Fibroblast of the conjunctiva (primary cell): ENCODE measurements around the gene RAD51D.
"Not testable (repeated sequence)": the region's sequence is repeated elsewhere in the genome, so short reads cannot be mapped to it uniquely, and the experiment has no call there.

Source experiments
- DNase-seq: peaks from one replicate; pipeline ENCODE4 v3.0.0-alpha.2; 2010; ENCODE audit warnings: low read depth

RAD51D gene

DNA sequence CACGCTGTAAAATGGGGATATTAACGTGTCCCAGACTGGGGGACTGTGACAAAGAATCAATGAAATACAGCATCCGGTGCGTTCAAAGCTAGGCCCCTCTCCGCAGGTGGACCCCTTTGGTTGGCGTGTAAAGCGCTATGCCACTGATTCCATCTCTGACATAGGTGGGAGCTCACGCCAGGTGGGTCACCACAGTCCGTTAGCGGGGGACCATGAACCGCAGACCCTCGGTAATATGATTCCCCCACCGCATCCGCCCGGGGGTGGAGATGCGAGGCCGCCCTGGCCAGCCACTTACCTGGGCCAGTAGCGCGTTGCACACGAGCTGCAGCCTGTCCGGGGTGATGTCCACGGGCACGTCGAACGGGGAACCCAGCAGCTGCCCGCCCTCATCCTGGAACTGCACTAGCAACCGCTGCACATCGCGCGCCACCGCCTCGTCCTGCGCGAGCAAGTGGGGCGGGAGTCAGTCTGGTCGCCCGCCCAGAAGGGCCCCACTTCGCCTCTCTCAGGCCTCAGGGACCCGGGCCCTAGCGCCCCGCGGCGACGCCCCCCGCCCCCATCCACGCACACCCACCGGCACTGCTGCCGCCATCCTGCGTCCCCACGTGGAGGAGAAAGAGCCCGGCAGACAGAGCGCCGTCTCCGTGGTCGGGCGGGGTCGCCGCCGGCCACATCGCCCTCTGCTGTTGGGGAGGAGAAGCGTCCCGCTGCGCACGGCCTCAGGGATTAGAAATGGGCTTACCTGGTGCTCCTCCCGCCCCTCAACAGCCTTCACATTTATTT is 22.2 kb upstream of the RAD51D start, which contains the start of gene NLE1:
Gene NLE1 (minus strand): TSS at position 623 of the 786 bp plus-strand sequence. CDS start 28 bp downstream, at position 595.
- peak; percentile 49 for DNase-seq

DNA sequence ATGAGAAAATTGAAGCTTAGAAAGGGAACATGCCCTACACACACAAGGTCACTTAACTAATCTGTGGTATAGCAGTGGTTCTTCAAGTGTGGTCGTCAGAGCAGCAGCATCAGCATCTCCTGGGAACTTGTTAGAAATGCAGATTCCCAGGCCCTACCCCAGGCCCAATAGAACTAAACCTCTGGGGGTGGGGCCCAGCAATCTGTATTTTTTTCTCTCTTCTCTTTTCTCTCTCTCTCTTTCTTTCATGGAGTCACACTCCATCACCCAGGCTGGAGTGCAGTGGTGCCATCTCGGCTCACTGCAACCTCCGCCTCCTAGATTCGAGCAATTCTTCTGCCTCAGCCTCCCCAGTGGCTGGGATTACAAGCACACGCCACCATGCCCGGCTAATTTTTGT is 18.6 kb upstream of the RAD51D start:
- DNase-seq = no peak

DNA sequence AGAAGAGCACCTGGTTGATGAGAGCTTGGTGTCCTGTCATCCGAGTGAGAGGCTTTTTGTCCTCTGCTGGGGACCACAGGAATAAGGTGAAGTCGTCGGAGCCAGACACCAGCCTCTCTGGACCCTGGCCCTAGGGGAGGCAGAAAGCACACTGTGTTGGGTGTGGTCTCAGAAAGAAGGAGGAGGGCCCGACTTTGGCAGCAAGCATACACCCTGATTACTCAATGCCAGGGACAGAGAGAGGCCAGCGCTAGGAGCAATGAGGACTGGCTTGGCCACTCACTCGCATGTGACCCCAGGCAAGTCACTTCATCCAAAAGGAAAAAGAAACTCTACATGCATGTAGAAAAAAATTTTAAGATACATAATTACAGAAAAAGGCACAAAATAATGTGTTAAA is 15.7 kb upstream of the RAD51D start:
- DNase-seq = no peak

DNA sequence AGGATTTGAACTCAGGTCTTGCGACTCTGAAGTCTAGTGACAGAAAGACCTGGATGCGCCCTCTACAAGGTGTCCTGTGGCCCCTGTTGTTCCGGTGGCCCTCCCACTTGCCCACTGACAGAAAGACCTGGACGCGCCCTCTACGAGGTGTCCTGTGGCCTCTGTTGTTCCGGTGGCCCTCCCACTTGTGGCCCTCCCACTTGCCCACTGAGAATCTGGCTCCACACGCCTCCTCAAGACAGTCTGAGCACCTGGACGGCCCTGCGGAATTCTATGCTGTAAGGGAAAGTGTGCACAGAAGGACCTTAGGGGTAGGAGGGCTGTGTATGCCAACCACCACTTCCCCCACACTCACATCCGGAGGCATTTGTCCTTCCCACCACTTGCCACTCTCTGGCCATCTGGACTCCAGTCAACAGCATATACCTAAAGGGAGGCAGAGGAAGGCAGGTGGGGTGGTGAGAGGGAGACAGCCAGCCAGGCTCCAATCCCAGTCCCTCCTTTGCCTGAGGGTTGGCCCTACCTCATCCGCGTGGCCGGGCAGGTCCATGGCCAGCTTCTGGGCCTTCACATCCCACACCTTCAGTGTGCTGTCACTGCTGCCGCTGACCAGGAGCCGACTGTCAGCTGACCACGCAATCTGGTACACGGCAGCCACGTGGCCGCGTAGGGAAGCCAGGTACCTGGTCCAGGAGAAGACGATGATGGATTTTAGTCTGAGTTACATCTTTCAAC is 13.3 kb upstream of the RAD51D start:
- no peak for DNase-seq

DNA sequence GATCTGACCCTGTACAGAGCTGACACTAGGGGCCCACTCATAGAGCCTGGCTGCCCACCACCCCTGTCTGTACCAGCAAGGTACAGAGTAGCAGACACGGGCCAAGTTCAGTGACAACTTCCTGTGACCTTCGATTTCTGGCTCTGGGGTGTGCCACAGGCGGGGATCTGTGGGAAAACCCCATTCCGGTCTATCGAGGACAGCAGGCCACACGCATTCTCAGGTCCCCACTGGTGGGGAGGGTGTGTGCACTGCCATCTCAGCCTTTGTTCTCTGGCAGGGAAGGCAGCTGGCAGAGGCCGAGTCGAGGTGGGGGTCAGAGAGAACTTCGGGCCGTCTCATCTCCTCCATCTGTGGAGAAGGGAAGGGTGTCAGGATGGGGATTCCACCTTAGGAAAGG is 12.4 kb upstream of the RAD51D start:
- DNase-seq = no peak

DNA sequence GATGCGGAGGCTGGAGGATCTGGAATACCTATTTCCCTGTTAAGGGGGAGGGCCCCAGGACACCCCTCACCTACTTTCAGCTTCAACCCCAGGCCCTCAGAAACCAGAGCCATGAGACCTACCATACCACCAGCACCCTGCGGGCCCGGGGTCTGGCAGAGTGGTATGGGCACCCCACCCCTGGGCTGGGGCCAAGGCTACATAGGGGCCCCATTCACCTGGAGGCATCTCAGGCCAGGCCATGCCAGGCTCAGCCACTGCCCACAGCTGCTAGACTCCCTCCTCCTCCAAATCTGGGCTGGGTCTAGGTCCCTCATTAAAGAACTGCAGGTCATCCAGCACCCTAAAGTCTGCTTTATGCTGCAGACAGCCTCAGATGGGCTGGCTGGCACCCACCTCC is 10.7 kb upstream of the RAD51D start:
- DNase-seq = no peak

DNA sequence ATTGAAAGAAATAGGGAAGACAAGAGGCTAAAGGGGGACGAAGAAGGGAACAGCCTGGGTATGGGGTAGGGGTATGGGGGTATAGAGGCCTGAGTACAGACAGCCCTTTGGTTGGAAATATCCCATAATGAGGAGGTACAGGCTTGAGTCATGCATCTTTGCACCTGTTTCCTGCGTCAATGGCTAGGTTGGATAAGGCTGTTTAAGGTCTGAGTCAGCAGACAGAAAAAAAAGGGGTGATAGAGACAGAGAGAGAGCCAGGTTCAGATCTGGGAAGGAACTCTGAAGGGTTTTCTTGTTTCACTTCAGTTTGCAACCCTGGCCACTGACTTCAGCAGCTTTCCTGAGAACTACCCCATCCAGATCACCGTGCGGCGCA is 10.3 kb upstream of the RAD51D start:
- no peak for DNase-seq

DNA sequence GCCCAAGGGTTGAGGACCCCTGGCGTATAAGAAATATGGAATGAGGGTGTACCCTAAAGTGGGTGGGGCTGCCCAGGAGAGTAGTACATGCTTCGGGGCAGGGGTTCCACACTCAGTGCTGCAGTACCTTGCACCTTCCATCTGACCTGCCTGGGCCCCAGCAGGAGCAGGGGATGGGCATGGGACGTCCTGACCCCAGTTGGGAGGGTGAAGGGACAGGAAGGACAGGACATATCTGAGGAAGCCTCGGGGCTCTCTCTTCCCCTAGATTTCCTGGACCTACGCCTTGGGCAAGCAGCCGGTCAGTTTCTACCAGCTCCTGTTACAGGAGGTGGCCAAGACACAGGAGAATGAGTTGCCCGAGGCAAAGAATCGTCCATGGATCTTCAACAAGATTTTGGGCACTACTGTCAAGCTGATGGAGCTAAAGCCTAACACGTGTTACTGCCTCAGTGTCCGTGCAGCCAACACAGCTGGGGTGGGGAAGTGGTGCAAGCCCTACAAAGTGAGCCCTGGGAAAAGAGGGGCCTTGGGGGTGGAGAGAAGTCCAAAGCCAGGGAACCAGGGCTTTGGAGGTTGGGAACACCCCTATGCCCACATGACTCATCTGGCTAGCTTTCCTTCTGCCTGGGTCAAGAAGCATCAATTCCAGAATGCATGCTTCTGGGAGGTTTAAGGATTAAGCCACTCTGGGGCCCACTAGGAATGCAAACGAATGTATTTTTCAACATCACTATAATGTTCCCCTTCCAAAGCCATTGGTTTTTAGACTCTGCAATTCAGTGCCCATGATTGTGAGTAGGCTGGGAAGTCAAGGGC is 9.7 kb upstream of the RAD51D start:
- no peak for DNase-seq

DNA sequence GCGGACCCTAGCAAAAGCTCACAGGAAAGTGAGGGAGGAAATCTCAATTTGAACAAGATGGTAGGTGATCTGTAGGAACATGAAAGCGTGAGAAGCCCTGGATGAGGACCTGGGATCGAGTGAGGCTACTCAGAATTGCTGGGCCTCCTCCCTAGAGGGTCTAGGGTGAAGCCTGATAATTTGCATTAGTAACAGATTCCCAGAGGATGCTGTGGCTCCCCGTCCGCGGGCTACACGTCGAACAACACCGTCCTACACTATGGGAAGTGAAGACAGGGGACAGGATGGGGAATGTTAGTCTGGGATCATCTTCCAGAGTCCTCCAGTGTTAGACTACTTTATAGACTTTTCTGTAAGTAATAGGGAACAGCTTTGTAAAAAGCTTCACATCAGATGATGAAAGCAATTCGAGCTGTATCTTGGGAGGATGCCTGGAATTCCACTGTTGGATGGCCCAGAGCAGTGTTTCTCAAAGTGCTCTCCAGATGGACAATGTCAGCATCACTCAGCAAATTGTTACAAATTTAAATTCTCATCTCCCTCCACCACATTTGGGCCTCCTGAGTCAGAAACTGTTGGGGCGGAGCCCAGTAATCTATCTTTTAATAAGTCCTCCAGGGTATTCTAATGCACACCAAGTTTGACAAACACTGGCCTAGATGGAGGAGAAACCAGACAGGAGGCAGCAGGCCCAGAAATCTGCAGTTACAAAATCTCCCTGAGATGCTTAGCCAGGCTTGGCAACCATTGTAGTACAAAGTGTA is 8.3 kb upstream of the RAD51D start:
- peak; percentile 69 for DNase-seq

DNA sequence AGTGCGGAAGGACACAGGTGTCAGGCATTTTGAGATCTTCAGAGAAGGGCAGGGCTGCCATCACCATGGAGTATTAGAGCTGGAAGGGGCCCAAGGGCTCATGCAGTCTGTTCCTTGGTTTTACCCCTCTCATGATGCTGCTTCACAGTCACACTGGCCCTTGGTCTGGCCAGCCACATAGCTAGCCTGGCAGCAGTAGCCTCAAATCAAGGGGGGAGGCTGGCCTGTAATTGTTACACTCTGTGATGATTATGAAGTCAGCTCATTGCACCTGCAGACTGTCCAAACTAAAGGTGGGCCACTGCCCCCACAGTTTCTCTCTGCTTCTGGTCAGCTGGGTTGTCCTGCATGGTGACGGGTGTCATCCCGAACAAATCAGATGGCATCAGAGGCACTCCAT is 1.7 kb upstream of the RAD51D start, which contains the start of gene FNDC8:
Gene FNDC8 (plus strand): TSS at position 301 of the 400 bp plus-strand sequence. CDS start 79 bp downstream, at position 380.
- no peak for DNase-seq

DNA sequence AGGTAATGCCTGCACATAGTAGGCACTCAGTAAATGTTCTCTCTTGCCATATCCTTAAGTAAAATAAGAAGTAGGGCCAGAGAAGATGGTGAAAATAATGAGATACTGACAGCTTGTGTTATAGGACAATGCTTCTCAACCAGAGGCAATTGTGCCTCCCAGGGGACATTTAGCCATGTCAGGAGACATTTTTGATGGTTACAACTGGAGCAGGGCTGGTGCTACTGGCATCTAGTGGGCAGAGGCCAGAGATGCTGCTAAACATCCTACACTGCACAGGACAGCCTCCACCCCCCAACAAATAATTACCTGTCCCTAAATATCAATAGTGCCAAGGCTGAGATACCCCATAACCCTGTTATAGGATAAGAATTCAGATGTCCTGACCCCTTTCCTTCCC is 1.7 kb downstream of the RAD51D start:
- no peak for DNase-seq

DNA sequence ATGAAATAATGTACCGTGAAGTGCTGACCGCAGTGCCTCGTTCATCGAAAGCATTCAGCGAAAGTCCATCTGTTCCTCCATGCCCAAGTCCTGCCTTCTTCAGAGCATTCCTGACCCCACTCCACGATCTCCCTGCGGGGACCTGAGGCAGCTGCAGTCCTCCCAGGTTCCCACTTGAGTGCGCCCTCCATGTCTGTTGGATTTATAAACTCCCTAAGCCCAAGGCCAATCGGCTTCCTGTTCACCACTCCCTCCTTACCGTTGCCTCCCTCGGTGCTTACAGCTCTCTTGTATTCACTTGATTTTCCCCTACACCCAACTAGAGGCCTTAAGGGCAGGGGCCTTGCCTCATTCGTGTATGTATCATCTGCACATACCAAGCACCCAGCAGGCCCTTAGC is 2.8 kb downstream of the RAD51D start:
- no peak for DNase-seq

DNA sequence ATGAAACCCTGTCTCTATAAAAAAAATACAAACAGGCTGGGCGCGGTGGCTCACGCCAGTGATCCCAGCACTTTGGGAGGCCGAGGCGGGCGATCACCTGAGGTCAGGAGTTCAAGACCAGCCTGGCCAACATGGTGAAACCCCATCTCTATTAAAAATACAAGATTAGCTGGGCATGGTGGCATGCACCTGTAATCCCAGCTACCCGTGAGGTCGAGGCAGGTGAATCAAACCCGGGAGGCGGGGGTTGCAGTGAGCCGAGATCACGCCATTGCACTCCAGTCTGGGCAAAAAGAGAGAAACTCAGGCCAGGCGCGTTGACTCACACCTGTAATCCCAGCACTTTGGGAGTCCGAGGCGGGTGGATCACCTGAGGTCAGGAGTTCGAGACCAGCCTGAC is 8.9 kb downstream of the RAD51D start:
- DNase-seq = not testable (repeated sequence)

DNA sequence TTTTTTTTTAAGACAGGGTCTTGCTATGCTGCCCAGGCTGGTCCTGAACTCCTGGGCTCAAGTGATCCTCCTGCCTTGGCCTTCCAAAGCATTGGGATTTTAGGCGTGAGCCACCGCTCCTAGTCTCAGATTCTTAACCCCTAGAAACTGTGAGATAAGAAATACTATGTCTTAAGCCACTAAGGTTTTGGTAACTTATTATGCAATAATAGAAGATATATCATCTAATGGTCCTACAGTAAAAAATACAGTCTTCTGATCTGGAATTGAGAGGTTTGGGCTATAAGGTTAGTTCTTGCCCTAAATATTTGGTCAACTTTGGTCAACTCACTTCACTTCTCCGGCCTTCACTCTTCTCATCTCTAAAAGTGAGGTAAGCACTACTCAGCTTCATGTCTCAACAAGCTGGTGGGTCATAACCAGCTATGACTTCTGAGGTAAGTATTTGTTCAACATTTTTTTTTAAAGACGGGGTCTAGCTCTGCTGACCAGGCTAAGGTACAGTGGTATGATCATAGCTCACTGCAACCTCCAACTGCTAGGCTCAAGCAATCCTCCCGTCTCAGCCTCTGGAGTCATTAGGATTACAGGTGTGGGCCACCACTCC is 14.7 kb downstream of the RAD51D start:
- DNase-seq = no peak

DNA sequence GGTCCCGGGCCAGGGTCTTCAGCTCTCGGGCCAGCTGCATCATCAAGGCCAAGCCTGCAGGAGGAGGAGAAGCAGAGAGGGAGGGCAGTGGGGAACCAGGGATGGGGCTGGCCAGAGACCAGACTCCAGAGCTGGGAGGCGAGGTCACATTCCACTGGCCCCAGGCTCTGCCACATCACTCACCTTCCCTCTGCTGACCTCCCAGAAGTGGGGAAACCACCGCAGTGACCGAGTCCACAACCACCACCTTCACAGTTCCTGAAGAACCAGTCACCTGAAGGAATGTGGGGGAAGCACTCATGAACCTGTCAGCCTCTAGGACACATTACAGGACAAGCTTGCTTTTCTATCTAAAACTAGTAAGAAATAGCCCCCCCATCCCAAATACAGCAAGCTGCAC is 16.4 kb downstream of the RAD51D start:
- no peak for DNase-seq

DNA sequence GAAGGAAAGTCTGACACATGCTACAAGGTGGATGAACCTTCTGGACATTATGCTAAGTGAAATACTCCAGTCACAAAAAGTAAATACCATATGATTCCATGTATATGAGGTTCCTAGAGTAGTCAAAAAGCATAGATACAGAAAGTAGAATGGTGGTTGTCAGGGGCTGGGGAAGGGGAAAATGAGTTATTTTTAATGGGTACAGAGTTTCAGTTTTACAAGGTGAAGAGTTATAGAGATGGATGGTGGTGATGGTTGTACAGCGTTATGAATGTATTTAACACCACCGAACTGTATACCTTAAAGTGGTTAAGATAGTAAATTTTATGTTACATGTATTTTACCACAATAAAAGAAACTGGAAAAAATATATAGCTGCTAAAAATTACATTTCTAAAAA is 17.9 kb downstream of the RAD51D start:
- no peak for DNase-seq

DNA sequence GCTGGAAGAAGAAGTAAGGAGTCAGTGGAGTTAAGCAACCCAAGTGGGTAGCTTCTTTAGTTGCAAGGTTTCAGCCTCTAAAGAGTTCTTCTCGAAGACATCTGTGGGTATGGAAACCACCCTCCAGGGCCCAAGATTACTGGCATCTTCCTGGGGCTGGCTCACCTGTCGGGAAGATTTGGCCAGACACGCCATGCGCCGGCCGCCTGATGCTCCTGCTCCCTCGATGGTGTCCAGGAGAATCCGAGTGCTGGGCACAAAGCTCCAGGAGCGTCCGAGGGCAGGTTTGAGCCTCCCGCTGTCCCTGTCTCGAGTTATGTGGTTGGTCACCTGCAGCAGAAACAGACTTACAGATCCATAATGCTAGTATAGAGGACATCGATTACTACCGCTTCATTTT is 18.6 kb downstream of the RAD51D start:
- no peak for DNase-seq

DNA sequence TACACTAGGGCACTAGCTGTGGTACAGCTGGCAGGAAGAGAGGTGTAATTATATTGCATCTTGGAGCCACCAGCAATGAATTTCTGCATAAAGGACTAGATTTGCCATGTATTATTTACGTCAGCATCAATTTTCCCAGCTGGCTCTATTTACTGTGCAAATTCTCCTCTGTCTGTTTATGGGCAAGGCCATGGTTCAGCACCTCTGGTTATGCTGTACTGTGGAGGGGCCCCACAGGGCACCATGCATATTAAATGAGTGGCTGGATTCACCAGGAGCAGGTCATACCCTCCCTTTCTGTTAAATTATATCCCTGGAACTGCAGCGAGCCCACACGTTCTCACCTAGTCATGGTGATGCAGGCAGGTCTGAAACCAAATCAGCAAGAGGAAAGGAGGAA is 19.8 kb downstream of the RAD51D start:
- DNase-seq = no peak

DNA sequence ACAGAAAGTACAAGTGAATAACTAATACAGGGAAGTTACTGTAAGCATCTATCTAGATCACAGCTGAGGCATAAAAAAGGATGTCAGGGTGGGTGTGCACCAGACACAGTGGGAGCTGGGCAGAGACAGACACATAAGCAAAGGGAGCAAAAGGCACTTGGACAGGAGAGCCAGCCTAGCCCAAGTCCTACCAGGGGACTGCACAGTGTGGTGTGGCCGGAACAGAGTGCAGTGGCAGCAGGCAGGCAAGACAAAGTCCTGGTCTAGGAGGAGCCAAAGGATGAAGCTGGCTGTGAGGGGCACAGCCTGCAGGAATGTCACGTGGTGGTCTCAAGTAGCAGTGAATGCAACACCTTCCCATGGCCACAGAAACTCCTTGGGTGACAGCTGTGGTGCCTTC is 21.9 kb downstream of the RAD51D start:
- no peak for DNase-seq

DNA sequence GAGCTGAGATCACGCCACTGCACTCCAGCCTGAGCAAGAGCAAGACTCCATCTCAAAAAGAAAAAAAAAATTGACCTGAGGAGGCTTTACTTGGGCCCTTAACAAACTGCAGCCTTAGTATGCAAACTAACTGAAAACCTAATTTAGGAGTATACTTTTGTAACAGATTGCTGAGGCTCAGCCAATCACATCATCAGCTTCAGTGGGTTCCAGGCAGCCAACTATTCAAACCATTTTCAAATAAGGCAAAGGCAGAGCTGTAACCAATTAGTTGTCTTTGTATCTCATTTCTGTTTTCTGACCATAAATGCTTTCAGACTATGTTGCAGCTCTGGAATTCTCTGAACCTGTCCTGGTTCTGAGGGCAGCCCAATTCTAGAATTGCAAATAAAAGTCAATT is 23.9 kb downstream of the RAD51D start:
- no peak for DNase-seq

DNA sequence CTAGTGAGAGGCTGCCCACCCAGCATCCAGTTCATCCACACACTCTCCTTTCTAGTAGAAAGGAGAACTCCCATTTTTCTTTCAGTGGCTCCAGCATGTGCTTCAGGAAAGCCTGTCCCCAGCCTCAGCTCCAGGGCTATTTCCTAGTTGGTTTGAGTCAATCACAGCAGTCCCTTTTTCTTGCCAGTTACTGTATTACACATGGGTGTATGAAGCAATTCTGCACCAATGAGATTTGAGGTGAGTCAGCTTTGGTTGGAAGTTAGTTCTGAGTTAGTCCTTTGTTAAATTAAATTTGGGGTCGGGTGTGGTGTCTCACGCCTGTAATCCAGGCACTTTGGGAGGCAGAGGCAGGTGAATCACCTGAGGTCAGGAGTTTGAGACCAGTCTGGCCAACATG is 24.8 kb downstream of the RAD51D start:
- peak; percentile 75 for DNase-seq
